A549 (cell line): ENCODE data around the gene EEF2. TPM values are rescaled to one million over a fixed set of nuclear protein-coding genes. Genes with fewer than 3 reads are reported as not detected.

Source experiments
- ATAC-seq, 2 experiments: fragments of 200-7000 bp in 1 of 2; fragments of >200 bp in 1 of 2; cut with Nextera tagmentation in 1 of 2; cut with Tn5 transposase in 1 of 2; 3 replicates each; pipeline versions ENCODE4 v1.8.0 to v1.9.1; 2018 to 2020; ENCODE audit warnings: mild to moderate bottlenecking in 1 of 2, moderate library complexity in 1 of 2
- CTCF ChIA-PET: fragments of 300-600 bp; sonication (Branson Sonifier 250); formaldehyde crosslinking; extraction: SDS; loops from one replicate; lab custom pipeline; 2021; ENCODE audit warnings: antibody characterized with exemption, inconsistent platforms; lab: Yijun Ruan, JAX
- POLR2A ChIA-PET: fragments of 350-600 bp; formaldehyde crosslinking; extraction: SDS; loops from one replicate; lab custom pipeline; 2021; ENCODE audit warnings: antibody characterized with exemption, inconsistent platforms; lab: Yijun Ruan, JAX
- DNase-seq, 2 experiments: peaks; one replicate each; pipeline versions ENCODE4 v3.0.0 to v3.0.0-alpha.2; 2011 to 2016; ENCODE audit warnings: low read depth in 1 of 2, low spot score in 1 of 2
- FAIRE-seq: peaks from 2 replicates; lab custom pipeline; 2011; peaks lifted over from hg19 to GRCh38; lab: Jason Lieb, UNC
- H3K27ac ChIP-seq, 2 experiments: fragments of >200 bp; sonication (Bioruptor Twin); formaldehyde crosslinking; 3 replicates each; pipeline ENCODE4 v1.5.1; 2016 to 2017
- H3K4me1 ChIP-seq: fragments of >200 bp; sonication (Bioruptor Twin); formaldehyde crosslinking; 3 replicates; pipeline ENCODE4 v1.6.1; 2016
- H3K4me2 ChIP-seq: fragments of >200 bp; sonication (Bioruptor Twin); formaldehyde crosslinking; 3 replicates; pipeline ENCODE4 v1.6.1; 2016
- H3K4me3 ChIP-seq: fragments of >200 bp; sonication (Bioruptor Twin); formaldehyde crosslinking; 3 replicates; pipeline ENCODE4 v1.5.1; 2016
- H3K9me3 ChIP-seq: fragments of >200 bp; sonication (Bioruptor Twin); formaldehyde crosslinking; 3 replicates; pipeline ENCODE4 v1.6.1; 2016
- CBX8 ChIP-seq: fragments of 200-600 bp; sonication (generic); IDR thresholded peaks from 2 replicates; pipeline ENCODE4 v1.6.1; 2016
- CEBPB ChIP-seq, 2 experiments: fragments of >200 bp in 1 of 2; sonication (Bioruptor Twin) in 1 of 2; formaldehyde crosslinking in 1 of 2; IDR thresholded peaks; 2 replicates each; pipeline ENCODE4 v1.6.1; 2012 to 2016
- CHD2 ChIP-seq: fragments of 150-350 bp; IDR thresholded peaks from 2 replicates; pipeline ENCODE4 v1.6.1; 2014; ENCODE audit warnings: low read length; ENCODE audit not compliant: partially characterized antibody
- EHMT2 ChIP-seq: fragments of 200-600 bp; sonication (generic); IDR thresholded peaks from 2 replicates; pipeline ENCODE4 v1.6.1; 2016; ENCODE audit warnings: antibody characterized with exemption, low read depth, mild to moderate bottlenecking, moderate library complexity
- EP300 ChIP-seq, 2 experiments: fragments of >200 bp; sonication (Bioruptor Twin); formaldehyde crosslinking; IDR thresholded peaks; 2 replicates in 1 of 2; 3 replicates in 1 of 2; pipeline ENCODE4 v1.6.1; 2016 to 2017
- FOSB ChIP-seq: fragments of 250-450 bp; sonication (Bioruptor Pico); IDR thresholded peaks from 2 replicates; pipeline ENCODE4 v1.5.0; 2020; ENCODE audit warnings: mild to moderate bottlenecking, moderate library complexity
- GATA3 ChIP-seq: IDR thresholded peaks from 2 replicates; pipeline ENCODE4 v1.6.1; 2012; ENCODE audit warnings: borderline replicate concordance
- HEYL ChIP-seq: fragments of 250-450 bp; sonication (Bioruptor Pico); IDR thresholded peaks from 2 replicates; pipeline ENCODE4 v1.8.0; 2021; ENCODE audit warnings: mild to moderate bottlenecking, moderate library complexity
- HOXA7 ChIP-seq: fragments of 250-450 bp; sonication (Bioruptor Pico); IDR thresholded peaks from 2 replicates; pipeline ENCODE4 v1.5.0; 2020; ENCODE audit warnings: mild to moderate bottlenecking, moderate library complexity
- KDM1A ChIP-seq: fragments of 200-600 bp; sonication (generic); IDR thresholded peaks from 2 replicates; pipeline ENCODE4 v1.6.1; 2016; ENCODE audit warnings: low read depth, mild to moderate bottlenecking
- KDM5A ChIP-seq: fragments of 200-600 bp; sonication (generic); IDR thresholded peaks from 2 replicates; pipeline ENCODE4 v1.6.1; 2016; ENCODE audit warnings: antibody characterized with exemption, mild to moderate bottlenecking
- MAFK ChIP-seq: fragments of 450-650 bp; IDR thresholded peaks from 2 replicates; pipeline ENCODE4 v1.6.1; 2014; ENCODE audit not compliant: partially characterized antibody
- NFE2L2 ChIP-seq: fragments of 150-350 bp; conservative IDR thresholded peaks from 2 replicates; pipeline ENCODE4 v1.6.1; 2014; ENCODE audit warnings: low read length
- NPAS2 ChIP-seq: fragments of 250-450 bp; sonication (Bioruptor Pico); IDR thresholded peaks from 2 replicates; pipeline ENCODE4 v1.8.0; 2022; ENCODE audit warnings: mild to moderate bottlenecking, moderate library complexity, borderline replicate concordance
- NR3C1 ChIP-seq: fragments of >200 bp; sonication (Bioruptor Twin); formaldehyde crosslinking; IDR thresholded peaks from 3 replicates; pipeline ENCODE4 v1.6.1; 2017
- PHF8 ChIP-seq: fragments of 200-600 bp; sonication (generic); IDR thresholded peaks from 2 replicates; pipeline ENCODE4 v1.6.1; 2016; ENCODE audit warnings: low read depth, mild to moderate bottlenecking, antibody characterized with exemption, moderate library complexity, borderline replicate concordance
- RAD21 ChIP-seq, 2 experiments: fragments of >200 bp in 1 of 2; sonication (Bioruptor Twin) in 1 of 2; formaldehyde crosslinking in 1 of 2; IDR thresholded peaks in 1 of 2; conservative IDR thresholded peaks in 1 of 2; 2 replicates in 1 of 2; 3 replicates in 1 of 2; pipeline ENCODE4 v1.6.1; 2012 to 2018; ENCODE audit warnings: inconsistent platforms in 1 of 2
- RCOR1 ChIP-seq: fragments of 150-350 bp; IDR thresholded peaks from 2 replicates; pipeline ENCODE4 v1.6.1; 2014; ENCODE audit warnings: antibody characterized with exemption, low read length, low read depth
- RFX5 ChIP-seq: fragments of 450-650 bp; IDR thresholded peaks from 2 replicates; pipeline ENCODE4 v1.7.1; 2014; ENCODE audit warnings: antibody characterized with exemption, mild to moderate bottlenecking, moderate library complexity
- TFCP2L1 ChIP-seq: fragments of 250-450 bp; sonication (Bioruptor Pico); IDR thresholded peaks from 2 replicates; pipeline ENCODE4 v1.5.0; 2021; ENCODE audit warnings: mild to moderate bottlenecking
- TP53 ChIP-seq: fragments of 250-450 bp; sonication (Bioruptor Pico); IDR thresholded peaks from 2 replicates; pipeline ENCODE4 v1.5.0; 2021; ENCODE audit warnings: mild to moderate bottlenecking, moderate library complexity
- ZC3H11A ChIP-seq: fragments of 450-650 bp; IDR thresholded peaks from 2 replicates; pipeline ENCODE4 v1.6.1; 2014; ENCODE audit warnings: antibody characterized with exemption, mild to moderate bottlenecking
- ZFP36 ChIP-seq: fragments of 450-650 bp; IDR thresholded peaks from 2 replicates; pipeline ENCODE4 v1.6.1; 2014; ENCODE audit warnings: borderline replicate concordance; ENCODE audit not compliant: partially characterized antibody
- ZNF302 ChIP-seq: fragments of 250-450 bp; sonication (Bioruptor Pico); IDR thresholded peaks from 2 replicates; pipeline ENCODE4 v1.9.0; 2021; ENCODE audit warnings: inconsistent platforms, mild to moderate bottlenecking, moderate library complexity
- WGBS: methylation state at CpG from one replicate; pipeline ENCODE4 v1.1.6; 2017; ENCODE audit errors: missing lambda C conversion rate; 5-methylcytosine and 5-hydroxymethylcytosine counted together
- polyA plus RNA-seq, 4 experiments: library from polyadenylated mRNA; depleted of rRNA in 3 of 4; stranded (reverse); fragments of >200 nt; fragmentation: RNase III in 1 of 4; extraction: RNeasy Plus Mini Kit Qiagen cat#74134 plus additional on column Dnase treatment in 1 of 4; gene quantifications; 2 replicates in 3 of 4; 3 replicates in 1 of 4; pipeline ENCODE4 v1.2.3, GENCODE V29; 2011 to 2017
- TF ChIP-seq, protein P1 (sequence below): IDR thresholded peaks from 2 replicates; pipeline ENCODE4 v1.6.1; 2012
- TF ChIP-seq, protein P2 (sequence below): fragments of 450-650 bp; IDR thresholded peaks from 2 replicates; pipeline ENCODE4 v1.6.1; 2014; ENCODE audit warnings: antibody characterized with exemption
- TF ChIP-seq, protein P3 (sequence below): fragments of 200-600 bp; sonication (generic); IDR thresholded peaks from 2 replicates; pipeline ENCODE4 v1.6.1; 2016; ENCODE audit warnings: antibody characterized with exemption, mild to moderate bottlenecking, moderate library complexity
- TF ChIP-seq, protein P4 (sequence below): fragments of 250-450 bp; sonication (Bioruptor Pico); IDR thresholded peaks from 2 replicates; pipeline ENCODE4 v1.5.0; 2021; ENCODE audit warnings: mild to moderate bottlenecking, moderate library complexity, borderline replicate concordance

Gene EEF2
- polyA plus RNA-seq, 2 of the 4 experiments (the other 2 are of a cell fraction), result 680 to 971 TPM

DNA sequence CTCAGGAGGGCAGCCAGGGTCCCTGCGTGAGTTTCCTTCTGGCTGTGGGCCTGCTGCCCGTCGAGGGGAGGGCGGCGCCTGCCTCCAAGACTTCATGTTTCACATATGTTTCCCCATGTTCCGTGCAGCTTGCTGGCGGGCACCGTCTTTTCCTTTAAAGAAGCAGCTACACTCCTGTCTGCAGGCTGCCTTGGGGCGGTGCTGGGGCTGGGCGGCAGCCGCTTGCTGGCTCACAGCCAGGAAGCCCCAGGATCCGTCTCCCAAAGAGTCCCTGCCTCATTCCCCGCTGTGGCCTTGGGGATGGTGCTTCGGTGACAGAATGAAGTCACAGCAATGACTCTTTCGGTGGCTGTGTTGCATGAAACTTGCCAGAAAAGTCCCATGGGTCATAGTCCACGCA lies 47.2 kb upstream of the EEF2 start (continued):
- TF ChIP-seq, protein P1, sequence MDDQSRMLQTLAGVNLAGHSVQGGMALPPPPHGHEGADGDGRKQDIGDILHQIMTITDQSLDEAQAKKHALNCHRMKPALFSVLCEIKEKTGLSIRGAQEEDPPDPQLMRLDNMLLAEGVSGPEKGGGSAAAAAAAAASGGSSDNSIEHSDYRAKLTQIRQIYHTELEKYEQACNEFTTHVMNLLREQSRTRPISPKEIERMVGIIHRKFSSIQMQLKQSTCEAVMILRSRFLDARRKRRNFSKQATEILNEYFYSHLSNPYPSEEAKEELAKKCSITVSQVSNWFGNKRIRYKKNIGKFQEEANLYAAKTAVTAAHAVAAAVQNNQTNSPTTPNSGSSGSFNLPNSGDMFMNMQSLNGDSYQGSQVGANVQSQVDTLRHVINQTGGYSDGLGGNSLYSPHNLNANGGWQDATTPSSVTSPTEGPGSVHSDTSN, result no peak
- TF ChIP-seq EP300 (IDR thresholded peaks at IDR 0.05) (no peak), HEYL (no peak), HOXA7 (no peak), ZNF302 (CRISPR knock-in tag) (no peak), CBX8 (no peak)
- TF ChIP-seq, protein P2, sequence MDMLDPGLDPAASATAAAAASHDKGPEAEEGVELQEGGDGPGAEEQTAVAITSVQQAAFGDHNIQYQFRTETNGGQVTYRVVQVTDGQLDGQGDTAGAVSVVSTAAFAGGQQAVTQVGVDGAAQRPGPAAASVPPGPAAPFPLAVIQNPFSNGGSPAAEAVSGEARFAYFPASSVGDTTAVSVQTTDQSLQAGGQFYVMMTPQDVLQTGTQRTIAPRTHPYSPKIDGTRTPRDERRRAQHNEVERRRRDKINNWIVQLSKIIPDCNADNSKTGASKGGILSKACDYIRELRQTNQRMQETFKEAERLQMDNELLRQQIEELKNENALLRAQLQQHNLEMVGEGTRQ, result no peak

DNA sequence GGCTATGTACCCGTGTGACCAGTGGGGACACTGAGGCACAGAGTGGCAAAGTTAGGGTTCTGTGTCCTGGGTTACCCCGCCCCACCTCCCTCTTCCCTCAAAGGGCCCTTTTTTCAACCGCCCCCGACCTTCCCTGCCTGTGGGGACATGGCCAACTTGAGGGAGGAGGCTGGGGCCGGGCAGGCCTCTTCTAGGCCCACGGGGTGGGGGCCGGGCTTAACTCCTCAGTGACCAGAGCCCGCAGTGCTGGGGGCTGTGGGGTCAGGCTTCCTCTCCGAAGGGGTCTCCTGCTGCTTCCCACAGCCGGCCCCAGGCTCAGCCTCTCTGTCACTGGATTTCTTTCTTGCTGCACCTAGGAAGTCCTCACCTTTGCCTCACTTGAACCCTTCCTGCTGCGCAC lies 46.2 kb upstream of the EEF2 start:
- H3K4me1 ChIP-seq, result no peaks in the 10 kb centered on the region
- POLR2A ChIA-PET, result no interaction called here
- H3K27ac ChIP-seq, result no peak overlapping the region
- TF ChIP-seq, protein P3, sequence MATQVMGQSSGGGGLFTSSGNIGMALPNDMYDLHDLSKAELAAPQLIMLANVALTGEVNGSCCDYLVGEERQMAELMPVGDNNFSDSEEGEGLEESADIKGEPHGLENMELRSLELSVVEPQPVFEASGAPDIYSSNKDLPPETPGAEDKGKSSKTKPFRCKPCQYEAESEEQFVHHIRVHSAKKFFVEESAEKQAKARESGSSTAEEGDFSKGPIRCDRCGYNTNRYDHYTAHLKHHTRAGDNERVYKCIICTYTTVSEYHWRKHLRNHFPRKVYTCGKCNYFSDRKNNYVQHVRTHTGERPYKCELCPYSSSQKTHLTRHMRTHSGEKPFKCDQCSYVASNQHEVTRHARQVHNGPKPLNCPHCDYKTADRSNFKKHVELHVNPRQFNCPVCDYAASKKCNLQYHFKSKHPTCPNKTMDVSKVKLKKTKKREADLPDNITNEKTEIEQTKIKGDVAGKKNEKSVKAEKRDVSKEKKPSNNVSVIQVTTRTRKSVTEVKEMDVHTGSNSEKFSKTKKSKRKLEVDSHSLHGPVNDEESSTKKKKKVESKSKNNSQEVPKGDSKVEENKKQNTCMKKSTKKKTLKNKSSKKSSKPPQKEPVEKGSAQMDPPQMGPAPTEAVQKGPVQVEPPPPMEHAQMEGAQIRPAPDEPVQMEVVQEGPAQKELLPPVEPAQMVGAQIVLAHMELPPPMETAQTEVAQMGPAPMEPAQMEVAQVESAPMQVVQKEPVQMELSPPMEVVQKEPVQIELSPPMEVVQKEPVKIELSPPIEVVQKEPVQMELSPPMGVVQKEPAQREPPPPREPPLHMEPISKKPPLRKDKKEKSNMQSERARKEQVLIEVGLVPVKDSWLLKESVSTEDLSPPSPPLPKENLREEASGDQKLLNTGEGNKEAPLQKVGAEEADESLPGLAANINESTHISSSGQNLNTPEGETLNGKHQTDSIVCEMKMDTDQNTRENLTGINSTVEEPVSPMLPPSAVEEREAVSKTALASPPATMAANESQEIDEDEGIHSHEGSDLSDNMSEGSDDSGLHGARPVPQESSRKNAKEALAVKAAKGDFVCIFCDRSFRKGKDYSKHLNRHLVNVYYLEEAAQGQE, result no peak
- TF ChIP-seq, protein P4, sequence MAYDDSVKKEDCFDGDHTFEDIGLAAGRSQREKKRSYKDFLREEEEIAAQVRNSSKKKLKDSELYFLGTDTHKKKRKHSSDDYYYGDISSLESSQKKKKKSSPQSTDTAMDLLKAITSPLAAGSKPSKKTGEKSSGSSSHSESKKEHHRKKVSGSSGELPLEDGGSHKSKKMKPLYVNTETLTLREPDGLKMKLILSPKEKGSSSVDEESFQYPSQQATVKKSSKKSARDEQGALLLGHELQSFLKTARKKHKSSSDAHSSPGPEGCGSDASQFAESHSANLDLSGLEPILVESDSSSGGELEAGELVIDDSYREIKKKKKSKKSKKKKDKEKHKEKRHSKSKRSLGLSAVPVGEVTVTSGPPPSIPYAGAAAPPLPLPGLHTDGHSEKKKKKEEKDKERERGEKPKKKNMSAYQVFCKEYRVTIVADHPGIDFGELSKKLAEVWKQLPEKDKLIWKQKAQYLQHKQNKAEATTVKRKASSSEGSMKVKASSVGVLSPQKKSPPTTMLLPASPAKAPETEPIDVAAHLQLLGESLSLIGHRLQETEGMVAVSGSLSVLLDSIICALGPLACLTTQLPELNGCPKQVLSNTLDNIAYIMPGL, result no peak
- no peak for TF ChIP-seq HOXA7
- no peak for TF ChIP-seq ZFP36
- no peak for TF ChIP-seq NFE2L2
- no peak for TF ChIP-seq KDM5A
- no peak for TF ChIP-seq TP53 (CRISPR knock-in tag)
- no peak overlapping the region for H3K4me3 ChIP-seq
- CTCF ChIA-PET, result no interaction called here
- DNase-seq (no peak), ATAC-seq (no peak), FAIRE-seq (no peak)
- WGBS, result 93% methylated on average over 3 of the region's 11 CpGs
- no peaks in the 10 kb centered on the region for H3K9me3 ChIP-seq
- no peak overlapping the region for H3K4me2 ChIP-seq

DNA sequence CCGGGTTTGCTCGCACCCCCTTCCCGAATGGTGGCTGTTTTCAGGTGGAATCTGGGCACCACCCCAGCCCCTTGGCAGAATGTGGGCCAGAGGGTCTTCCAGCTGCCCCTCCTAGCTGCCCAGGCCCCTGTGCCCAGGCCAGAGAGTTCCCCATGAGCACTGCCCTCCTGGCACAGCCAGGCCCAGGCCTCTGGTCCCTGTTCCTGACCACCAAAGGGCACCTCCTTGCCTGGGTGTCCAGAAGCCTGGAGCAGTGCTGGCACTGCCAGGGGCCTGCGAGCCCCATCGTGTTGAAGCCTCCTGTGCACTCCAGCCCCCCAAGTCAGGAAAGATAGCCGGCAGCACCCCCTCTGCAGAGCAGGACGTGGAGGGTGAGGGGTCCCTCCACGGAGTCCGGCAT lies 45.7 kb upstream of the EEF2 start:
- FAIRE-seq, result no peak
- H3K4me2 ChIP-seq, result no peak overlapping the region
- no peak for ATAC-seq
- TF ChIP-seq ZC3H11A (no peak), GATA3 (no peak), RFX5 (no peak), KDM1A (no peak), CHD2 (no peak), CEBPB (IDR thresholded peaks at IDR 0.05) (no peak), TFCP2L1 (CRISPR knock-in tag) (no peak), NPAS2 (CRISPR knock-in tag) (no peak), MAFK (no peak), RAD21 (conservative IDR thresholded peaks at IDR 0.05 in 1 of 2, IDR thresholded peaks at IDR 0.05 in 1 of 2) (no peak), EHMT2 (no peak), PHF8 (no peak), FOSB (CRISPR knock-in tag) (no peak), RCOR1 (no peak), HEYL (no peak), NR3C1 (no peak)
- TF ChIP-seq, all 56 proteins: peak for 0
- ChIA-PET CTCF (no interaction called here), POLR2A (no interaction called here)
- Histone ChIP-seq H3K27ac (no peak overlapping the region), H3K4me3 (no peak overlapping the region), H3K4me1 (no peaks in the 10 kb centered on the region), H3K9me3 (no peaks in the 10 kb centered on the region)
- 96% methylated on average over 7 of the region's 9 CpGs for WGBS
- no peak for DNase-seq
